HepG2 (cell line): ENCODE measurements around the gene SSX2IP.

Experiments
- SAFB2 ChIP-seq: sonication (generic); formaldehyde crosslinking; IDR thresholded peaks from 2 replicates; pipeline ENCODE4 v1.5.1; 2020; ENCODE audit warnings: missing genetic modification reagents, low read depth, mild to moderate bottlenecking, borderline replicate concordance
- ZNF850 ChIP-seq: sonication (generic); formaldehyde crosslinking; conservative IDR thresholded peaks from 2 replicates; pipeline ENCODE4 v1.9.0; 2021; ENCODE audit warnings: mild to moderate bottlenecking, missing genetic modification reagents

DNA sequence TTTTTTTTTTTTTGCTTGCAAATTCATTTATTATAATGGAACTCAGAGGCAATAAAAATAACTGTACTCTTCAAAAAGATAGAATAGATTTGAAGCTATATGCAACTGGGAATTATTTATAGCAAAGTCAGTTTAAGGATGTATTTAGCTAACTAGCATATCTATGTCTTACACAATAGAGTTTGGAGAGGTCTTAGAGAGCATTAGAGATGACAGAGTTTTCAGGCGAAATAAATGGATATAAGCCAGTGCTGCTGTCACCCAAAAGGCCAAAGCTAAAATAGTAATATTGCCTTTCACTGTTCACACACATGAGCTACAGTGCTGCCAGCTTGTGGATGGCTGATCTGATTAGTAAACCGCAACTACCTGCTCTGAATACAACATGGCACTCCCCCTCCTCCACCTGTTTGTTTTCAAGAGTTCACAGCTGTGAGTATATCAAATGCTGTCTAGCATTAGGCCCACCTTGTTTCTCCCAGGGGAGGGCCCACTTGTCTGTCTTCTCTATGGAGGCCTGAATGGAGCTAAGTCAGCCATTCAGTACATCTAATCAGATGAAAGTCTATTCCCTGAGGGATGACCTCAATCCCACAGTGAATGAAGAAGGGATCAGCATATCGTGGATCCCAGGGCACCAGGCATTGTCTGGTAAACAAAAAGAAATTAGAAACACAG lies 25.2 kb upstream of the SSX2IP start:
- no peak for TF ChIP-seq SAFB2 (CRISPR knock-in tag)
- no peak for TF ChIP-seq ZNF850 (CRISPR knock-in tag)
